Nucleus accumbens (tissue), 56 donors: ENCODE measurements around the gene CXorf66.
A peak's percentile ranks its signal among the peaks of the same experiment; 100 is the strongest.

Experiments
- DNase-seq, 56 donors: peaks; one replicate each; lab custom pipeline; 2025; lab: John Stamatoyannopoulos, UW

Gene CXorf66

DNA sequence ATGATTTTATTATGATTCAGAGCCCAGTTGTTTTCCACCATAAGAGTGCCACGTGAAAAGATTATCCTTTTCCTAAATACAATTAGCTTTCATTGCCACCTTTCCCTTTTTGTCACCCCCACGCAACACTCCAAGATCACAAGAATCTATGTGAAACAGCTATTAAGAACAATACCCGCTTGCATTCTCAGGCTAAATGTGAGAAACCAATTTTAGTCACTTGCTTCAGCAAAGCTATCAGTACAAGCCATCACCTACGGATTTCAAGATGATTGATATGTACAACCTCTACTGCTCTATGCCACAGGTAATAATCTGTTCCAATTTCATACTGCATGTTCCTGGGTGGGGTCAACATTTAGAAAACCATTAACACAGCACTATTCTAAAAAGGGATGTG lies 34.9 kb downstream of the CXorf66 start:
- DNase-seq = no peak

DNA sequence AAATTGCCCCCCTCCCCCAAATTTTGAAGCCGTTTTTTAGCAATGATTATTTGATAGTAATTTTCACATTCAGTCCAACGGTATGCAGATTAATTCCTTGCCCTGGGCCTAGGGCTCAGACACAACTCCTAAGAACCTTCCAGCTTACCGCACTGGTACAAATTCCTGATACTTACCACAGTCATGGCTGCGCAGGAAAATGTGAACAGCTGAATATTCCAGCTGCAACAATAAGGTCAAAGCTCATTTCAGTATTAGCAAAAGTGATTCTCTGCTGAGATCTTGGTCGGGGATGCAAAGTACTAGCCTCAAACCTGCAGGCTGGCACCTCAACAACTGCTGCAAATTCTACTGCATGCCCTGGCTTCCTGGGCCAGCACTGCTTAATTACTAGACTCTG lies 35.4 kb downstream of the CXorf66 start:
- peak in 1 of 56 donors; percentile 0 for DNase-seq

DNA sequence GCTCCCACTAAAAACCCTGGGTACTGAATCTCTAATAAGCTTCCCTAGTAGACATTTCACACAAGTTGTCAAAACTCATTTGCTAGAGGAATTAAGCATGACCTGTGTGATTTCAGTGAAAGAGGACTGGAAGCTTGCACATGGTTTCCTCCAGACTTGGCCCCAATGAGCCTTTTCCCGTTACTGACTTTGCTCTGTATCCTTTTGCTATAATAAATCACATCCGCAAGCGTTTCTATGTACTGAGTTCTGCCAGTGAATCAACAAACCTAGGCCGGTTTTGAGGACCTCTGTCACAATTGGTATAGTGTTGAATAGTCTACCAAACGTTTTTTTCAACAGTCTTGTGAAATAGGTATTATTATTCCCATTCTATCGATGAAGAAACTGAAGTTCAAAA lies 40.6 kb downstream of the CXorf66 start:
- no peak for DNase-seq

DNA sequence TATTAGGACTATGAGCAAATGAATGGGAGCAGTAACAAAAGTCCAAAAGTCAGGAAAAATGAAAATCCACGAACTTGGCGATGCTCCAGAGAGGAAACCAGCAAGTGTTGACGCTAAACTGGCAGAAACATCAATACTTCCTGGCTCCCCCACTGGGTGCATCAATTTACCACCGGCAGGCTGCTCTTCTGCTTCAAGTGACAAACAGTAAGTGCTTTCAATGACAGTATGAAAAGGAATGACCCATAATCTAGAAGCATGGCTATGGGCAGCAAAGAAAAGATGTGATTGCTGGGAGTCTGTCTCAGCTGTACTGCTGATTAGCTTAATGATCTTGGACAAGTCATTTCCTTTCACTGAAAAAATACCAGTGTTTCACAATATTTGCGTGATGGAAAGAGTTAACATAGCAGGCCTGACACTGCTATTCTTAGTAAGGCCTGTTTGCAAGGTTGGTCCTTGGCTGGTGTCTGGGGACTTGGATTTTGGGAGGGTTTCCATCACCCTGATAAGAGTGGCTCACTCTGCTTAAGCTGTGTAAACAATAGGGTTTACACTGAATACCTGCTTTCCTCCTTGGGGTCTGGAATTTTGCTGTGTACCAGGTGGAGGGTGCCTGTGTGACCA lies 41.1 kb downstream of the CXorf66 start:
- no peak for DNase-seq

DNA sequence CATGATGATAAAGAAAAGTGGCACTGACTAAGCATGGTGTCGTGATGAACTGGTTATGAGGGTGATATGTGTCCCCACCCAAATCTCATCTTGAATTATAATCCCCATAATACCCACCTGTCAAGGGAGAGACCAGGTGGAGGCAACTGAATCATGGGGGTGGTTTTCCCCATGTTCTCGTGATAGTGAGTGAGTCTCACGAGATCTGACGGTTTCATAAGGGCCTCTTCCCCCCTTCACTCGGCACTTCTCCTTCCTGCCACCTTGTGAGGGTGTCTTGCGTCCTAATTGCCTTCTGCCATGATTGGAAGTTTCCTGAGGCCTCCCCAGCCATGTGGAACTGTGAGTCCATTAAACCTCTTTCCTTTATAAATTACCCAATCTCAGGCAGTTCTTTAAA lies 44.2 kb downstream of the CXorf66 start:
- peak in 2 of 56 donors; percentile 2 to 5 for DNase-seq

DNA sequence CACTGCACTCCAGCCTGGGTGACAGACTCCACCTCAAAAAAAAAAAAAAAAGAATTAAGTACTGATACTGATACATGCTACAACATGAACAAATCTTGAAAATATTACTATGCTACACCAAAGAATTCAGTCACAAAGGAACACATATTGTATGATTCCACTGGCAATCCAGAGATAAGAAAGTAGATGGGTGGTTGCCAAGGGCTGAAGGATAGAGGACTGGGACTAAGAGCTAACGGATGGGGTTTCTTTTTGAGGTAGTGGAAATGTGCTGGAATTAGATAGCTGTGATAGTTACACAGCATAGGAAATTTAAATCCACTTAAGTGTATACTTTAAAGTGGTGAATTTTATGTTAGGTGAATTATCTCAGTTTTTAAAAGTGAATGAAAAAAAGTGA lies 45.0 kb downstream of the CXorf66 start:
- DNase-seq = no peak

DNA sequence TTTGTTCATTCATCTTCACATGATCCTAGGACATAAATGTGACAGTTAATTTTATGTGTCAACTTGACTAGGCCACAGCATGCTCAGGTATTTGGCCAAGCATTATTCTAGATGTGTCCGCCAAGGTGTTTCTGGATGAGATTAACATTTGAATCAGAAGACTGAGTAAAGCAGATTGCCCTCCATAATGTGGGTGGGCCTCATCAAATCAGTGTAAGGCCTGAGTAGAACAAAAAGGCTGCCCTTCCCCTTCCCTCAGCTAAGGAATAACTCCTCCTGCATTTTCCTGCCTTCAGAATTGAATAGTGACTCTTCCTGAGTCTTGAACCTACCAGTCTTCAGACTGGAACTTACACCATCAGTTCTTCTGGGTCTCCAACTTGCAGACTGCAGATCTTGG lies 50.9 kb downstream of the CXorf66 start:
- DNase-seq = no peak

DNA sequence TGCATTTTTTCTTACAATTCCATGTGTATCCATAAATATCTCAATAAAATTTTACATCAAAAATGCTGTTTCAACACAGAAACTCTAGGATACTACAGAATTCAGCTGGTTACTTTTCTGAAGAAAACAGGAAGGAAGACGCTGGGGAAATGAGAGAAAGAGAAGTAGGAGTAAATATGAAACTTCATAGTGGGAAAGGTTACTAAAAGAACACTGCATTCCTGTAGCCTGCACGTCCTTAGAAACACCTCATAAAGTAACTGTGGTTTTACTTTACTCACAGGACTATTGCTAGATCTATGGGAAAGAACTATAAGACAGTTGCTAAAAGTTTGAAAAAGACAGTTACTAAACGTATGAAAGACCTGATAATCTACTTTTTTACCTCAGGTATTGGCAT lies 55.6 kb downstream of the CXorf66 start:
- DNase-seq = no peak

DNA sequence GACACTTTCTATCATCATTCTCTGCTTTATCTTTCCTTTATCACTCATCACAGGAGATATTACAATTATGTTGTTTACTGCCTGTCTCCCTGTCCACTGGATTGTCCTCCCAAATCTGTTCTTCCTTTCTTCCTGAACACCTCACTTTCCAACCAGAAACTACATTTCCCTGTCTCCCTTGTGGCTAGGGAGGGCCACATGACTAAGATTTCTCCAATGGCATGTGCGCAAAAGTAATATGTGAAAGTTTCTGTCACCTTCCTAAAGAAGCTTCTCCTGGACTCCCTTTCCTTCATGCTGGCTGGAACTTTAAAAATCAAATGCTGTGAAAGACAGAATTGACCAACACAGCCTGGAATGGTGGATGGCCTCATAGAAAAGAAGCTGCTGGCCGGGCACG lies 58.2 kb downstream of the CXorf66 start:
- no peak for DNase-seq

DNA sequence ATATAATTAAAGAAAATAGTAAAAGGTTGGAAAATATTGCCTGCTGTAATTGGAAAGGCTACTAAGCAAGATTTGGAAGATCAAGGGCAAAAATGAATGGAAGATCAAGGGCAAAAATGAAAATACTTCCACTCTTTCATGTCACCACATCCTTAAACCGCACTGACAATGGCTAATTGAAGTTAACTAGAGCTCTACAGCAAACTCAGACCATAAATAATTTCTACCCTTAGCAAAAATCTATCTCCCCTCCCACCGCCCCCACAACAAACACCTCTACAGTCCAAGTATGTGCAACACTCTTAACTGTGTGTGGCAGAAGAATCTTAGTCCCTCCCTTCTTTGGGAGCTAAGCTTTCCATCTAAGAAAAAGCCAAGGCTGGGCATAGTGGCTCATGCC lies 59.6 kb downstream of the CXorf66 start:
- DNase-seq = no peak
